H1 (cell line): ENCODE results near the gene ZNF777. TPM values are rescaled to one million over a fixed set of nuclear protein-coding genes. Genes with fewer than 3 reads are reported as not detected.

Experiments
- CTCF ChIA-PET: fragments of 300-600 bp; sonication (Branson Sonifier 250); formaldehyde crosslinking; loops from one replicate; lab custom pipeline; 2021; ENCODE audit not compliant: partially characterized antibody; lab: Charles Lee
- POLR2A ChIA-PET: fragments of 300-600 bp; sonication (Branson Sonifier 250); formaldehyde crosslinking; loops from one replicate; lab custom pipeline; 2021; ENCODE audit warnings: inconsistent platforms; ENCODE audit not compliant: partially characterized antibody; lab: Charles Lee
- DNase-seq, 2 experiments: peaks; one replicate each; pipeline versions ENCODE4 v3.0.0 to v3.0.0-alpha.2; 2010 to 2022; ENCODE audit warnings: low spot score in 2 of 2, low read depth in 1 of 2, mixed read lengths in 1 of 2
- FAIRE-seq: peaks from 2 replicates; lab custom pipeline; 2011; peaks lifted over from hg19 to GRCh38; lab: Jason Lieb, UNC
- H2AFZ ChIP-seq: 2 replicates; pipeline ENCODE4 v1.8.1; 2012; ENCODE audit warnings: low read length, inconsistent platforms
- H2AK5ac ChIP-seq: 2 replicates; pipeline ENCODE4 v1.6.1; 2013; ENCODE audit warnings: low read depth, low read length
- H2BK120ac ChIP-seq: replicated peaks from 2 replicates; pipeline ENCODE3; 2013; ENCODE audit warnings: low read depth, low read length, inconsistent platforms
- H2BK12ac ChIP-seq: 2 replicates; pipeline ENCODE4 v1.6.1; 2013; ENCODE audit warnings: low read depth, low read length
- H2BK15ac ChIP-seq: 2 replicates; pipeline ENCODE4 v1.6.1; 2013; ENCODE audit warnings: low read length
- H2BK20ac ChIP-seq: 2 replicates; pipeline ENCODE4 v1.6.1; 2013; ENCODE audit warnings: low read length
- H2BK5ac ChIP-seq: 2 replicates; pipeline ENCODE4 v1.6.1; 2013; ENCODE audit warnings: low read depth, low read length
- H3K14ac ChIP-seq: 2 replicates; pipeline ENCODE4 v1.6.1; 2013; ENCODE audit warnings: inconsistent platforms; ENCODE audit not compliant: insufficient read length
- H3K18ac ChIP-seq: 2 replicates; pipeline ENCODE4 v1.6.1; 2013; ENCODE audit warnings: low read length; ENCODE audit errors: extremely low read depth
- H3K23ac ChIP-seq: 2 replicates; pipeline ENCODE4 v1.6.1; 2013; ENCODE audit warnings: inconsistent platforms; ENCODE audit not compliant: insufficient read length
- H3K23me2 ChIP-seq: 2 replicates; pipeline ENCODE4 v1.6.1; 2013; ENCODE audit warnings: low read depth, low read length
- H3K27ac ChIP-seq: 2 replicates; pipeline ENCODE4 v1.6.1; 2011; ENCODE audit warnings: low read depth, low read length, inconsistent platforms
- H3K27me3 ChIP-seq, 4 experiments: replicated peaks in 1 of 4; 1 replicate in 1 of 4; 2 replicates in 3 of 4; pipeline versions ENCODE4 v1.6.1 to v1.8.1; 2011 to 2013; ENCODE audit warnings: low read length in 3 of 4, mild to moderate bottlenecking in 3 of 4, inconsistent platforms in 2 of 4, mixed read lengths in 2 of 4, moderate library complexity in 1 of 4; ENCODE audit not compliant: control insufficient read depth in 3 of 4, insufficient read depth in 3 of 4; ENCODE audit errors: extremely low read depth in 1 of 4
- H3K36me3 ChIP-seq, 4 experiments: 2 replicates each; pipeline versions ENCODE4 v1.6.1 to v1.8.1; 2011 to 2013; ENCODE audit warnings: mild to moderate bottlenecking in 4 of 4, low read length in 3 of 4, moderate library complexity in 2 of 4, control low read depth in 1 of 4, inconsistent platforms in 1 of 4; ENCODE audit not compliant: insufficient read depth in 4 of 4, control insufficient read depth in 2 of 4
- H3K4ac ChIP-seq: replicated peaks from 2 replicates; pipeline ENCODE3; 2013; ENCODE audit warnings: low read length, low read depth, mixed read lengths, inconsistent platforms; ENCODE audit not compliant: insufficient read length
- H3K4me1 ChIP-seq, 4 experiments: replicated peaks in 1 of 4; 1 replicate in 1 of 4; 2 replicates in 3 of 4; pipeline versions ENCODE4 v1.6.1 to v1.8.1; 2011 to 2013; ENCODE audit warnings: low read length in 3 of 4, inconsistent platforms in 2 of 4, mixed read lengths in 1 of 4; ENCODE audit not compliant: insufficient read depth in 4 of 4, control insufficient read depth in 3 of 4
- H3K4me2 ChIP-seq, 2 experiments: 2 replicates each; pipeline versions ENCODE4 v1.6.1 to v1.8.1; 2011 to 2013; ENCODE audit warnings: low read depth in 2 of 2, low read length in 2 of 2, control low read depth in 1 of 2, inconsistent platforms in 1 of 2, mild to moderate bottlenecking in 1 of 2; ENCODE audit not compliant: insufficient read depth in 1 of 2
- H3K4me3 ChIP-seq, 4 experiments: fragments of 200-600, 300-600 bp in 1 of 4; sonication (generic), shearing (Covaris generic), sonication (Bioruptor Twin) in 1 of 4; 2 replicates each; pipeline versions ENCODE4 v1.5.1 to v1.8.1; 2011 to 2016; ENCODE audit warnings: low read length in 4 of 4, low read depth in 3 of 4, control low read depth in 2 of 4, inconsistent platforms in 2 of 4, mild to moderate bottlenecking in 2 of 4, mixed read lengths in 1 of 4, moderate library complexity in 1 of 4; ENCODE audit not compliant: insufficient read depth in 2 of 4; ENCODE audit errors: extremely low read depth in 1 of 4
- H3K56ac ChIP-seq: replicated peaks from 2 replicates; pipeline ENCODE3; 2013; ENCODE audit warnings: low read depth, mild to moderate bottlenecking, mixed read lengths, low read length, inconsistent platforms; ENCODE audit not compliant: insufficient read length
- H3K79me1 ChIP-seq: 2 replicates; pipeline ENCODE4 v1.6.1; 2013; ENCODE audit warnings: low read depth, low read length, control low read depth
- H3K79me2 ChIP-seq, 2 experiments: 2 replicates each; pipeline versions ENCODE4 v1.6.1 to v1.8.1; 2012 to 2013; ENCODE audit warnings: low read length in 2 of 2, mild to moderate bottlenecking in 2 of 2, inconsistent platforms in 1 of 2; ENCODE audit not compliant: insufficient read depth in 2 of 2, control insufficient read depth in 1 of 2
- H3K9ac ChIP-seq, 4 experiments: replicated peaks in 1 of 4; 1 replicate in 1 of 4; 2 replicates in 3 of 4; pipeline versions ENCODE4 v1.6.1 to v1.8.1; 2011 to 2013; ENCODE audit warnings: low read depth in 3 of 4, low read length in 3 of 4, control low read depth in 2 of 4, mild to moderate bottlenecking in 2 of 4, moderate library complexity in 2 of 4, inconsistent platforms in 1 of 4; ENCODE audit errors: extremely low read depth in 1 of 4
- H3K9me3 ChIP-seq, 2 experiments: 2 replicates each; pipeline versions ENCODE4 v1.6.1 to v1.8.1; 2012 to 2013; ENCODE audit warnings: mild to moderate bottlenecking in 2 of 2, moderate library complexity in 2 of 2, control low read depth in 1 of 2, inconsistent platforms in 1 of 2, low read depth in 1 of 2, low read length in 1 of 2, mixed read lengths in 1 of 2; ENCODE audit not compliant: insufficient read depth in 2 of 2
- H4K20me1 ChIP-seq, 2 experiments: replicated peaks in 1 of 2; 2 replicates each; pipeline versions ENCODE3 to v1.8.1; 2011 to 2013; ENCODE audit warnings: inconsistent platforms in 2 of 2, low read length in 2 of 2, mild to moderate bottlenecking in 1 of 2; ENCODE audit not compliant: insufficient read depth in 2 of 2, control insufficient read depth in 1 of 2
- H4K5ac ChIP-seq: 2 replicates; pipeline ENCODE4 v1.6.1; 2013; ENCODE audit warnings: low read length, low read depth, mixed read lengths, inconsistent platforms; ENCODE audit not compliant: insufficient read length
- H4K8ac ChIP-seq: 2 replicates; pipeline ENCODE4 v1.8.0; 2013; ENCODE audit warnings: mild to moderate bottlenecking, moderate library complexity, low read length, inconsistent platforms; ENCODE audit not compliant: insufficient read depth; ENCODE audit errors: extremely low read depth
- H4K91ac ChIP-seq: replicated peaks from 2 replicates; pipeline ENCODE3; 2013; ENCODE audit warnings: low read length, mixed read lengths, inconsistent platforms; ENCODE audit not compliant: insufficient read length
- CBX5 ChIP-seq: fragments of 300-800, 300-1000 bp; sonication (generic); IDR thresholded peaks from 2 replicates; pipeline ENCODE4 v1.7.1; 2016; ENCODE audit warnings: antibody characterized with exemption, low read length, low read depth
- HDAC2 ChIP-seq, 2 experiments: fragments of 300-600 bp in 1 of 2; sonication (generic) in 1 of 2; IDR thresholded peaks; 2 replicates each; pipeline ENCODE4 v1.6.1; 2011 to 2012; ENCODE audit warnings: low read depth in 2 of 2, low read length in 2 of 2, mild to moderate bottlenecking in 2 of 2, moderate library complexity in 2 of 2, borderline replicate concordance in 1 of 2, inconsistent platforms in 1 of 2
- HDAC6 ChIP-seq: IDR thresholded peaks from one replicate; pipeline ENCODE4 v1.7.1; 2012; ENCODE audit warnings: low read depth, mild to moderate bottlenecking, inconsistent platforms, low read length, moderate library complexity
- SRF ChIP-seq: IDR thresholded peaks from 2 replicates; pipeline ENCODE4 v1.6.1; 2011; ENCODE audit warnings: mild to moderate bottlenecking, low read depth, low read length, moderate library complexity
- YY1 ChIP-seq: IDR thresholded peaks from 2 replicates; pipeline ENCODE4 v1.6.1; 2011; ENCODE audit warnings: low read depth, mild to moderate bottlenecking, low read length
- ZNF274 ChIP-seq: IDR thresholded peaks from 2 replicates; pipeline ENCODE4 v1.7.0; 2012; ENCODE audit warnings: low read length, borderline replicate concordance; ENCODE audit errors: extremely low read depth
- WGBS, 2 experiments: shearing (Covaris generic) in 1 of 2; methylation state at CpG; one replicate each; pipeline versions ENCODE4 v1.1.6 to v1.1.7; 2013 to 2015; ENCODE audit warnings: low lambda C conversion rate in 2 of 2, mixed read lengths in 2 of 2, inconsistent platforms in 1 of 2, low coverage in 1 of 2, missing lambda C conversion rate in 1 of 2; ENCODE audit not compliant: insufficient replicate concordance in 2 of 2, insufficient coverage in 1 of 2, insufficient read length in 1 of 2; ENCODE audit errors: extremely low coverage in 1 of 2, missing lambda C conversion rate in 1 of 2; 5-methylcytosine and 5-hydroxymethylcytosine counted together
- polyA plus RNA-seq, 7 experiments: library from polyadenylated mRNA; depleted of rRNA in 3 of 7; stranded (reverse) in 5 of 7; unstranded in 2 of 7; fragments of >200 nt in 5 of 7; fragments of 200-250 nt in 2 of 7; gene quantifications; 1 replicate in 5 of 7; 2 replicates in 1 of 7; 4 replicates in 1 of 7; pipeline versions ENCODE4 v1.2.1 to v1.2.3, GENCODE V29; 2011 to 2013; ENCODE audit warnings: missing spikeins in 2 of 7, mixed read lengths in 2 of 7
- total RNA-seq: library from RNA; stranded (reverse); fragmentation: NEBNext Ultra II Directional; extraction: Animal tissue kit (Norgen Biotek cat#: 25700); gene quantifications from 2 replicates; pipeline ENCODE4 v1.2.1, GENCODE V29; 2021
- TF ChIP-seq, protein P1 (sequence below): IDR thresholded peaks from 2 replicates; pipeline ENCODE4 v1.6.1; 2011; ENCODE audit warnings: low read depth, mild to moderate bottlenecking, low read length; ENCODE audit not compliant: insufficient read depth

ZNF777 gene
- total and polyA plus RNA-seq, 2 of the 8 experiments (the other 6 are each of a cell fraction or from before 2014, with no cell fraction given) = 8.0 to 10.1 TPM

DNA sequence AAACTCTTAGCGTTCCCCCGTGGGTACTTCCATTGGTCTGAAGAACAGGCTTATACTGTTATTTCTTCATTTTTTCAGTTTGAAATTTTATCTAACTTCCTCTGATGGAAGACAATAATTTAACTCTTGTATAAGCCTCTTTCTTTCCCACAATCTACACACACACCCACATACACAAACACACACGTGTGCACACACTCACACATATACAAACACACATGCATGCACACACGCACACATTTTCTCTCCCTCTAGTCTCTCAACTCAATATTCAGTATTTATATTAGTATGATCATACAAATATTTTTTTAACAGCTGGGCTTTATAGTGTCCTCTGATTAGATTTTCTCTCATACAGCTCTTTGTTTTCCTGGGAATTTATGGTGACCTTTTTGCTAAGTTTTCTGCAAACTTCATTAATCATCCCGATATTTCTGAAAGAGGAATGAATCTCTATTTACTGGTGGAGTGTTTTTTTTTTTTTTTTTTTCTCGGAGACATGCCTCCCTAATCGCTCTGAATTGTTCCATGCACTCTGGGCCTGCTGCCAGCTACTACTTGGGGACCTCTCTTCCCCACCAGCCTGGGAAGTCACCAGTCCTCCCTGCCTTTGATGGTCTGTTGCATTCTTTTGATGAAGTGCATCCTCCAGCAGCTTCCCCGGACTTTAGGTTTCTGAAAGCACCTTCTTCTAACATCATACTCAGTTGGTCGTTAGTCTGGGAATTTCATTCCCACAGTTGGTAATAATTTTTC lies 75.5 kb downstream of the ZNF777 start:
- Histone ChIP-seq H4K5ac (no peak overlapping the region), H2BK12ac (no peak overlapping the region), H2AK5ac (no peak overlapping the region), H2AFZ (no peak overlapping the region), H3K9me3 (no peaks in the 10 kb centered on the region), H3K4me1 (no peaks in the 10 kb centered on the region), H4K20me1 (no peaks in the 10 kb centered on the region), H4K91ac (no peak overlapping the region), H3K9ac (no peak overlapping the region), H2BK120ac (no peak overlapping the region), H3K56ac (no peak overlapping the region), H3K36me3 (no peaks in the 10 kb centered on the region), H3K4me2 (no peak overlapping the region), H3K27me3 (no peaks in the 10 kb centered on the region), H3K4ac (no peak overlapping the region), H2BK5ac (no peak overlapping the region), H3K79me1 (no peaks in the 10 kb centered on the region), H3K23me2 (no peaks in the 10 kb centered on the region), H3K4me3 (no peak overlapping the region), H3K14ac (no peak overlapping the region), H3K18ac (no peak overlapping the region), H2BK20ac (0 out of 2 replicates have a peak overlapping the region, but pooled peaks have one; percentile 67), H3K79me2 (no peaks in the 10 kb centered on the region), H2BK15ac (no peak overlapping the region), H3K23ac (no peak overlapping the region)
- WGBS, 2 experiments = 85% methylated on average over 9 of the region's 9 CpGs; no CpG with 5 or more reads in 1 of the 2 experiments
- DNase-seq = no peak
- CTCF ChIA-PET = interaction anchor here (1.1 to 2.5 kb wide), 4 partner anchors 10 to 29 kb away, joined by 3 to 10 read pairs (median 4); no protein-coding TSS in a partner anchor
- no peak for FAIRE-seq
- POLR2A ChIA-PET = interaction anchor here (1.2 kb wide), 1 partner anchor 88 kb away, joined by 3 read pairs; no protein-coding TSS in a partner anchor
- TF ChIP-seq YY1 (no peak), HDAC6 (no peak), CBX5 (no peak), ZNF274 (no peak), SRF (no peak), HDAC2 (IDR thresholded peaks at IDR 0.05; ENCODE audit: borderline replicate concordance in 1 of 2, low read depth in 2 of 2, low read length in 2 of 2) (no peak)
- TF ChIP-seq, protein P1, sequence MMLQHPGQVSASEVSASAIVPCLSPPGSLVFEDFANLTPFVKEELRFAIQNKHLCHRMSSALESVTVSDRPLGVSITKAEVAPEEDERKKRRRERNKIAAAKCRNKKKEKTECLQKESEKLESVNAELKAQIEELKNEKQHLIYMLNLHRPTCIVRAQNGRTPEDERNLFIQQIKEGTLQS = no peak
- TF ChIP-seq, all 59 proteins: peak for 0
- Histone ChIP-seq H4K8ac (no peak overlapping the region), H3K27ac (no peak overlapping the region)
